ENCODE data around the gene MPG.
A peak's percentile ranks its signal among the peaks of the same experiment; 100 is the strongest.

The MPG gene

GRCh38 chr16:85865-86264 is 7.8 kb downstream of the MPG start:
- no peak for DNase-seq

- DNase-seq, result no peak
Measured at GRCh38 chr16:86483-86952, 8.5 kb downstream of the MPG start.

- no peak for DNase-seq
Measured at GRCh38 chr16:88613-89012, 10.6 kb downstream of the MPG start.

GRCh38 chr16:89391-90302 is 11.6 kb downstream of the MPG start:
- no peak for DNase-seq

GRCh38 chr16:91484-91883 is 13.5 kb downstream of the MPG start:
- no peak for DNase-seq

GRCh38 chr16:92431-93339 is 14.7 kb downstream of the MPG start:
- no peak for DNase-seq

- no peak for DNase-seq
Measured at GRCh38 chr16:94918-95265, 16.9 kb downstream of the MPG start.

- peak; percentile 89 for DNase-seq
Measured at GRCh38 chr16:96935-97381, 18.9 kb downstream of the MPG start.

GRCh38 chr16:97822-98221 is 19.8 kb downstream of the MPG start:
- DNase-seq, result no peak

- DNase-seq, result no peak
Measured at GRCh38 chr16:100989-101388, 23.0 kb downstream of the MPG start.

GRCh38 chr16:101586-101985 is 23.6 kb downstream of the MPG start:
- no peak for DNase-seq

GRCh38 chr16:102060-102855 is 24.2 kb downstream of the MPG start:
- DNase-seq, result no peak

- DNase-seq, result no peak
Measured at GRCh38 chr16:104355-104754, 26.3 kb downstream of the MPG start.

- DNase-seq, result no peak
Measured at GRCh38 chr16:104928-105327, 26.9 kb downstream of the MPG start.

- DNase-seq, result no peak
Measured at GRCh38 chr16:105521-105920, 27.5 kb downstream of the MPG start.

GRCh38 chr16:106623-107324 is 28.7 kb downstream of the MPG start:
- DNase-seq, result peak; percentile 43

- no peak for DNase-seq
Measured at GRCh38 chr16:112153-112840, 34.3 kb downstream of the MPG start.

- DNase-seq, result no peak
Measured at GRCh38 chr16:114327-114726, 36.3 kb downstream of the MPG start.

GRCh38 chr16:116015-116414 is 38.0 kb downstream of the MPG start:
- no peak for DNase-seq

GRCh38 chr16:117379-118365 is 39.6 kb downstream of the MPG start:
- DNase-seq, result peak; percentile 70

All from activated CD8-positive, alpha-beta memory T cell treated with anti-CD3 and anti-CD28 coated beads, Interleukin-2, amount 50 U/mL, for 4 hours (primary cell).